Activated CD4-positive, alpha-beta T cell treated with anti-CD3 and anti-CD28 coated beads for 1 hour (primary cell): ENCODE measurements around the gene MT1F.
"Not testable (repeated sequence)": the region's sequence is repeated elsewhere in the genome, so short reads cannot be mapped to it uniquely, and the experiment has no call there.

Experiments
- DNase-seq: peaks from one replicate; pipeline ENCODE4 v3.0.0-alpha.2; 2020

The MT1F gene

DNA sequence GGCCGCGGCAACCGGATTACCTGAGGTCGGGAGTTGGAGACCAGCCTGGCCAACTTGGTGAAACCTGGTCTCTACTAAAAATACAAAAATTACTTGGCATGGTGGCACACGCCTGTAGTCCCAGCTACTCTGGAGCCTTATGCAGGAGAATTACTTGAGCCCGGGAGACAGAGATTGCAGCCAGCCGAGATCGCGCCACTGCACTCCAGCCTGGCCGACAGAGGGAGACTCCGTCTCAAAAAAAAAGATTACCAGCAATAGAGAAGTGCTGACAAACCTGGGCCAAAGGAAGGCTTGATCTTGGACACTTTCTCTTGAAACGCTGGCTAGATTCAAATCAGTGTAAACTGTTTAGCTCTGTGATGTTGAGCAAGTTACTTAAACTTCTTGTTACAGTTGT, 16.2 kb downstream of the MT1F start:
- DNase-seq = no peak

- not testable (repeated sequence) for DNase-seq
These were observed 16.8 kb downstream of the MT1F start for GRCh38 chr16:56674570-56674969.

DNA sequence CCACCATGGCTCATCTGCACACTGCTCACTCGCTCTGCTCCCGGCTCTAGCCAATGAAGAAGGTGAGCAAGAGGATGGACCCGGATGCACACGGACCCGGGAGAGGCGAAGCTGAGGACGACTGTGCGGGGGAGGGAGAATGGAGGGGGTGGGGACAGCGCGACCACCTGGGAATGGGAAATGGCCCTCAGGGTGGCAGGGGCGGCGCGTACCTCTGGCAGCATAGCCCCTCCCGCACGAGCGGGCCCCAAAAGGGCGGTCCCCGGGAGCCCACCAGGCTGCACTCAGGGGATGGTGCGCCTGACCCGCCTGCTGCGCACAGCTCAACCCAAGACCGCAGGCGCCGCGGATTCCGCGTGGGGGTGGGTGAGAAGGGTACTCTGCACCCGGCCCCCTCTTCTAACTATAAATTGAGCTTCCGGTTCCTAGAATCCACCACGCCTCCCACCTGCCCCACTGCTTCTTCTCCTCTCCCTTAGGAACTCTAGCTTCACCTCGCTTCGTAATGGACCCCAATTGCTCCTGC, 18.0 kb downstream of the MT1F start:
- peak; percentile 16 for DNase-seq

GRCh38 chr16:56677474-56677873, 19.7 kb downstream of the MT1F start:
- no peak for DNase-seq

GRCh38 chr16:56679078-56679730, 21.4 kb downstream of the MT1F start:
- no peak for DNase-seq

DNA sequence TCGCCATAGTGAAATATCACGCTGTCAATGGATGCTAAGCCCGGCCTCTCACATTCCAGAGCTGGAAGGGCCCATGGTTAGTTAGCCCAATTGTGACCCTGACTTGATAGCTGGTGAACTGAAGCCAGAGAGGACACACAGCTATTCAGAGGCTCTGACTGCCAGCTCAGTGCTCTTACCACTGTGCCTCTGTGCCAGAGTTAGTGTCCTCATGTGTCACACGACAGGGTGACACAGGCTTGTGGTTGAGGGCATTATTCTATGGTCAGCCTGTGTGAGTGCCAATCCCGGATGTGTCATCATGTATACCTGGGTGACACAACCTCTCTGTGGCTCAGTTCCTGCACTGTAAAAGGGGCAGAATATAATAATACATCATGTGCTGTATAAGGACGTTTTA, 22.1 kb downstream of the MT1F start:
- no peak for DNase-seq

- DNase-seq = peak; percentile 85
These were observed 24.4 kb downstream of the MT1F start, which contains the start of gene MT1X for GRCh38 chr16:56681939-56682702. Gene MT1X (plus strand): TSS chr16:56682470. CDS start chr16:56682541, 71 bp downstream.

- no peak for DNase-seq
These were observed 25.1 kb downstream of the MT1F start for GRCh38 chr16:56682703-56683397.

- DNase-seq = no peak
These were observed 25.8 kb downstream of the MT1F start for GRCh38 chr16:56683424-56684172.

- no peak for DNase-seq
These were observed 26.6 kb downstream of the MT1F start for GRCh38 chr16:56684256-56684925.

DNA sequence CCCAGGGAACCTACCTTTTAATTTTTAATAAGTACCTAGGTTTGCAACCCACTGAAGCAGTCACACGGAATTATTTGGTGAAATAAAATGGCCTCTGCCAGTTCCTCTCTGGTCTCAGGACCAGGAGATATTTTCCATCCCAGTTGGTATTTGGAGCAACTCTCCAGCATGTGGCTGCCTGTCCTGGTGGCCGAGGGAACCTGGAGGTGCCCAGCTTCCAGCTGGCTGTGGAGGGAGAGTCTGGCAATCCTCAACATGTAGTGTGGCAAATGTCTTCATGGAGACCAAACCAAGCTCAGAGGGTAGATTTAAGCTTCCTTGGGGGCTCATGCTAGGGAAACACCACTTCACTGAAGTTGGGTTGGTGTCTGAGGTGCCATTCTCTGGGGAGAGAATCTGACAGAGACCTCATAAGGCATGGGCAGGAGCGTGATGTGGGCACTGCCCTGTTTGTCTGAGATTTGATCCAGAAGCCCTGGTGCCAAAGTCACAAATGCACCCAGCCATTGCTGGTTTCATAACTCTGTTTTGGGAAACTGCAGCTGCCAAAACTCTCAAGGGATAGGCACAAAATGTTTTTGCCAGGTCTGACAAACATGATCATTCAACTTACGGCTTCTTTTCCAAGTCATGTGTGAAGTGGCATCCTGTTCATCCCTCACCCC, 27.3 kb downstream of the MT1F start:
- no peak for DNase-seq

- DNase-seq = no peak
These were observed 29.0 kb downstream of the MT1F start for GRCh38 chr16:56686758-56687157.

- no peak for DNase-seq
These were observed 31.0 kb downstream of the MT1F start for GRCh38 chr16:56688762-56689161.

- no peak for DNase-seq
These were observed 31.4 kb downstream of the MT1F start for GRCh38 chr16:56689171-56689570.

- DNase-seq = no peak
These were observed 32.8 kb downstream of the MT1F start for GRCh38 chr16:56690420-56691122.

DNA sequence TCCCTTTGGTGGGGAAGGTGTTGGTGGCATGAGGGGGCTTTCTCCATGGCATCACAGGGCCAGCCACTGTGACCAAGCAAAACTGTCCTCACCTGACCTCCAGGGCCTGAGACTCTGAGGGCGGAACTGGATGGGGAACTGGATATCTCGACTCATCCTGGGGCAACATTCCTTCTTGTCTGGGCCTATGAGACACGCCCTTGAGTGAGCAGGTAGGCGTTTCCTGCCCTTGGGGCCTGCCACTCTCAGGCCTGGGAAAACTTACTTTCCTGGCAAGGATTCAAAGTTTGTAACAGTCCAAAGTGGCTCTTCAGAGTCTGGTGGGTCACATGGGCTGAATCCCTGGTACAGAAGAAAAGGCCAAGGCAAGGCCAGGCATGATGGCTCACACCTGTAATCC, 34.1 kb downstream of the MT1F start:
- DNase-seq = no peak

DNA sequence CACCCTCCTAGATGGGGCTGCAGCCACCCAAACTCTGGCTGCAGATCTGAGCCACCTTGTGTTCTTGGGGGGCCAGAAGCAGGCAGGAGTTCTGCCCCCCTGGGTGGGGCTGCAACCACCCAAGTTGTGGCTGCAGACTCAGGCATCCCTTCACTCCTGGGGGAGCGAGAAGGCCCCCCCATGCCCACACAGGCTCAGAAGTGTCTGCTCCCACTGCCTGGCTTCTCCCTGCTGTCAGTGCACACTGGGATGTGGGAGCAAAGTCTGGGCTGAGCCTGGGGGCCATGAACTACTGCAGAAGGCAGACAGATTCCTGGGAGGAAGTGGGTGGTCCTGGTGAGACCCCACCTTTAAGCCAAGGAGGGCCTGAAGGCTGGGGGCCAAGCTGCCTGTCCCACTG, 37.5 kb downstream of the MT1F start:
- DNase-seq = no peak

DNA sequence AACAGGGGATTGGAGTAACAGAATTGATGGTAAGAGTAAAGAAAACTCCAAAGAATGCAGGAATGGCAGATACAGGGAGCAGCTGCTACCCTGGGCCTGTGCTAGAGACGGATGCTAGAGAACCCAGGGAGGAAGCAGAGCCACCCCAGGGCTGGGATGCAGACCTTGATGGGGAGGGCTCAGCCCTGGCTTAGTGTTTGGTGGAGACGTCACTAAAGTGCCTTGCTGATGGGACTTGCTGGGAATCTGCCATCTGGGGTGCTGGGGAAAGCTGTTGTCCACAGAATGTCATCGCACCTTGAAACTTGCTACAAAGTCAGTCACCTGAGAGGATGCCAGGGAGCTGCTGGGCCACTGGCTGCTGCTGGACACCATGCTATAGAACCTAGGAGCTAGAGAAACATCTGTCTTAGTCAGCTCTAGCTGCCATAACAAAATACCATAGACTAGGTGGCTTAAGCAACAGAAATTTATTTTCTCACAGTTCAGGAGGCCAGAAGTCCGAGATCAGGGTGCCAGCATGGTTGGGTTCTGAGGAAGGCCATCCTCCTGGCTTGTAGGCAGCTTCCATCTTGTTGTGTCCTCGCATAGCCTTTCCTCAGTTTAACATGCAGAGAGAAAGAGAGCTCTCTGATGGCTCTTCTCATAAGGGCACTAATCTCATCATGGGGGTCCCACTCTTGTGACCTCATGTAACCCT, 39.8 kb downstream of the MT1F start:
- no peak for DNase-seq

DNA sequence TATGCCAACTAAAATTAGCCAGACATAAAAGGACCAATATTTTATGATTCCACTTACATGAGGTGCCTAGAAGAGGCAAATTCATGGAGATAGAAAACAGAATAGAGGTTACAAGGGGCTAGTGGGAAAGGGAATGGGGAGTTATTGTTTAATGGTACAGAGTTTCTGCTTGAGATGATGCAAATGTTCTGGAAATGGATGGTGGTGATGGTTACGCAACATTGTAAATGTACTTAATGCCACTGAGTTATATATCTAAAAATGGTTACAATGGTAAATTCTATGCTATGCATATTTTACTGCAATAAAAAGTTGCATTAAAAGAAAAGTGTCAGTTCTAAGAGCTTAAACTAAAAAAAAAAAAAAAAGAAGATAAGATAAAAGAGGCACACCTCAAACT, 42.4 kb downstream of the MT1F start:
- no peak for DNase-seq

DNA sequence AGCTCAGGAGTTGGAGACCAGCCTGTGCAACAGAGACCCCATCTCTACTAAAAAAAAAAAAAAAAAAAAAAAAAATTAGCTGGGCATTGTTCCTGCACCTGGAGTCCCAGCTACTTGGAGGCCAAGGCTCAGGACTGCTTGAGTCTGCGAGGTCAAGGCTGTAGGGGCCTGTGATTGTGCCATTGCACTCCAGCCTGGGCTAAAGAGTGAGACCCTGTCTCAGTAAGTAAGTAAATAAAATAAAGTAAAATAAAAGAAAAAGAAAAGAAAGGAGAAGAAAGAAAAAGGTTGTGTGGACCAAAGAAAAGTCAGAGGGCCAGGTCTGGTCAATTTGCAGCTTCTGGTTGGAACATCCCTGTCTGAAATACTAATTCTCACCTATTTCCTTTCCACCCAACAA, 42.9 kb downstream of the MT1F start:
- DNase-seq = no peak
